Trophoblast cell (in vitro differentiated cells and primary cell): ENCODE data around the gene CTIF.

Source experiments
- DNase-seq, 2 donors: peaks; one replicate each; pipeline ENCODE4 v3.0.0-alpha.2; 2016
- H2AFZ ChIP-seq: 2 replicates; pipeline ENCODE4 v1.6.1; 2013; ENCODE audit warnings: low read length, moderate library complexity, mild to moderate bottlenecking; ENCODE audit not compliant: insufficient read depth, poor library complexity
- H2AK5ac ChIP-seq: 2 replicates; pipeline ENCODE4 v1.6.1; 2013; ENCODE audit warnings: mild to moderate bottlenecking, low read length
- H2BK120ac ChIP-seq: 2 replicates; pipeline ENCODE4 v1.6.1; 2013; ENCODE audit warnings: low read length, mild to moderate bottlenecking, moderate library complexity; ENCODE audit not compliant: insufficient read depth, poor library complexity
- H2BK12ac ChIP-seq: 2 replicates; pipeline ENCODE4 v1.6.1; 2013; ENCODE audit warnings: mild to moderate bottlenecking, low read length, moderate library complexity
- H2BK5ac ChIP-seq: 2 replicates; pipeline ENCODE4 v1.6.1; 2013; ENCODE audit warnings: low read length, low read depth, moderate library complexity, mild to moderate bottlenecking; ENCODE audit not compliant: poor library complexity
- H3K14ac ChIP-seq: 2 replicates; pipeline ENCODE4 v1.6.1; 2013; ENCODE audit warnings: mild to moderate bottlenecking, low read length
- H3K18ac ChIP-seq: 2 replicates; pipeline ENCODE4 v1.6.1; 2013; ENCODE audit warnings: mild to moderate bottlenecking, low read length
- H3K23ac ChIP-seq: 2 replicates; pipeline ENCODE4 v1.6.1; 2013; ENCODE audit warnings: low read length
- H3K27ac ChIP-seq: 2 replicates; pipeline ENCODE4 v1.5.1; 2013; ENCODE audit warnings: low read depth, mild to moderate bottlenecking, inconsistent platforms, low read length, moderate library complexity
- H3K27me3 ChIP-seq: 2 replicates; pipeline ENCODE4 v1.6.1; 2013; ENCODE audit warnings: inconsistent platforms, mild to moderate bottlenecking, low read length, moderate library complexity; ENCODE audit not compliant: insufficient read depth
- H3K36me3 ChIP-seq, 2 experiments: 1 replicate in 1 of 2; 2 replicates in 1 of 2; pipeline ENCODE4 v1.6.1; 2013; ENCODE audit warnings: low read length in 2 of 2, mild to moderate bottlenecking in 2 of 2, moderate library complexity in 1 of 2; ENCODE audit not compliant: insufficient read depth in 2 of 2, control insufficient read depth in 1 of 2
- H3K4ac ChIP-seq: 2 replicates; pipeline ENCODE4 v1.6.1; 2013; ENCODE audit warnings: low read depth, mild to moderate bottlenecking, low read length, moderate library complexity
- H3K4me1 ChIP-seq, 2 experiments: 1 replicate in 1 of 2; 2 replicates in 1 of 2; pipeline ENCODE4 v1.6.1; 2013; ENCODE audit warnings: low read length in 2 of 2, mild to moderate bottlenecking in 2 of 2, moderate library complexity in 1 of 2; ENCODE audit not compliant: insufficient read depth in 2 of 2, control insufficient read depth in 1 of 2
- H3K4me2 ChIP-seq: 2 replicates; pipeline ENCODE4 v1.6.1; 2013; ENCODE audit warnings: inconsistent platforms, mild to moderate bottlenecking, low read length, moderate library complexity
- H3K4me3 ChIP-seq: 2 replicates; pipeline ENCODE4 v1.5.1; 2013; ENCODE audit warnings: mild to moderate bottlenecking, low read depth, low read length, inconsistent platforms
- H3K79me1 ChIP-seq: one replicate; pipeline ENCODE4 v1.6.1; 2013; ENCODE audit warnings: low read length
- H3K79me2 ChIP-seq: 2 replicates; pipeline ENCODE4 v1.6.1; 2013; ENCODE audit warnings: low read length, mild to moderate bottlenecking; ENCODE audit not compliant: control insufficient read depth, insufficient read depth, poor library complexity
- H3K9ac ChIP-seq: 2 replicates; pipeline ENCODE4 v1.6.1; 2013; ENCODE audit warnings: mild to moderate bottlenecking, low read length
- H3K9me3 ChIP-seq: 2 replicates; pipeline ENCODE4 v1.6.1; 2013; ENCODE audit warnings: low read depth, mild to moderate bottlenecking, control low read depth, inconsistent platforms, low read length; ENCODE audit not compliant: insufficient read depth
- H4K12ac ChIP-seq: 2 replicates; pipeline ENCODE4 v1.6.1; 2013; ENCODE audit warnings: low read depth, mild to moderate bottlenecking, low read length, moderate library complexity
- H4K8ac ChIP-seq: 2 replicates; pipeline ENCODE4 v1.6.1; 2013; ENCODE audit warnings: low read depth, mild to moderate bottlenecking, low read length, moderate library complexity
- H4K91ac ChIP-seq: one replicate; pipeline ENCODE4 v1.6.1; 2013; ENCODE audit warnings: low read depth, mild to moderate bottlenecking, low read length, moderate library complexity
- WGBS: extraction: QIAGEN DNeasy Blood & Tissue Kit; methylation state at CpG from one replicate; pipeline ENCODE4 v1.1.7; 2013; ENCODE audit warnings: missing lambda C conversion rate; ENCODE audit not compliant: insufficient read length, insufficient coverage; ENCODE audit errors: extremely low coverage; 5-methylcytosine and 5-hydroxymethylcytosine counted together

Gene CTIF

DNA sequence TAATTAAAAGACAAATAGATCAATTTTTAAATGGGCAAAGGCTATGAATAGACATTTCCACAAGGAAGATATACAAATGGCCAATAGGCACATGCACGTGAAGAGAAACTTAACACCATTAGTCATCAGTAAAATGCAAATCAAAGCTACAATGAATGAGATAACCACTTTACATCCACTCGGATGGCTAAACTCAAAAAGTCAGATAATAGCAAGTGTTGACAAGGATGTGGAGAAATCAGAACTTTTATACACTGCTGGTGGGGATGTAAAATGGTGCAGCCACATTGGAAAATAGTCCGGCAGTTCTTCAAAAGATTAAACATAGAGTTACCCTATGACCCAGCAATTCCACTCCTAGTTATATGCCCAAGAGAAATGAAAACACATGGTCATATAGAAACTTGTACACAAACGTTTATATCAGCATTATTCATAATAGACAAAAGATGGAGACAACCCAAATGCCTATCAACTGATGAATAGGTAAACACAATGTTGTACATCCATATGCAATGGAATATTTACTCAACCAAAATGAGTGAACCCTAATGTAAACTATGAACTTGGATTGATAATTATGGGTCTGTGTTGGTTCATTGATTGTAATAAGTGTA lies 360.8 kb downstream of the CTIF start:
- no peaks in the 10 kb centered on the region for H3K79me2 ChIP-seq
- no peak overlapping the region for H3K4ac ChIP-seq
- H3K4me2 ChIP-seq = no peak overlapping the region
- peaks cover 16% of the 10 kb centered on the region for H3K79me1 ChIP-seq
- no peak for DNase-seq
- H4K8ac ChIP-seq = no peak overlapping the region
- no peak overlapping the region for H4K91ac ChIP-seq
- no peak overlapping the region for H3K9ac ChIP-seq
- H3K18ac ChIP-seq = no peak overlapping the region
- H3K27ac ChIP-seq = no peak overlapping the region
- H2AK5ac ChIP-seq = no peak overlapping the region
- no peak overlapping the region for H2AFZ ChIP-seq
- H4K12ac ChIP-seq = no peak overlapping the region
- no peaks in the 10 kb centered on the region for H3K36me3 ChIP-seq
- no peaks in the 10 kb centered on the region for H3K27me3 ChIP-seq
- H3K14ac ChIP-seq = no peak overlapping the region
- H3K23ac ChIP-seq = no peak overlapping the region
- H3K4me3 ChIP-seq = no peak overlapping the region
- peaks cover 18 to 26% of the 10 kb centered on the region in 2 experiments for H3K4me1 ChIP-seq
- no peaks in the 10 kb centered on the region for H3K9me3 ChIP-seq
- H2BK120ac ChIP-seq = no peak overlapping the region
- no peak overlapping the region for H2BK5ac ChIP-seq
- no peak overlapping the region for H2BK12ac ChIP-seq
- WGBS = no CpG with 5 or more reads among the region's 4 CpGs

DNA sequence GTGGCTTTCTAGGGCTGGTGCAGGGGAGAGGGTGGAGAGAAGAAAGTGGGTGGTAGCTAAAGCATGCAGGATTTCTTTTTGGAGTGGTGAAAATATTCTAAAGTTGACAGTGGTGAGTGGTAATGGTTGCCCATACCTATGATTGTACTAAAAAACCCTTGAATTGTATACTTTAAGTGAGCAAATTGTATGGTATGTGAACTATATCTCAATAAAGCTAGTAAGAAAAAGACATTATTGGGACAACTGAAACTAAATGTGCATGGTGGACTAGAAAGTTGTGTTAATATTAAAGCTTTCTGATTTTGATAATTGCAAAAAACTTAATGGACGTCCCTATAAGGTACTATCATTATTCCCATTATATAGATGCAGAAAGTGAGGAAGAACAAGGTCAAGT lies 361.6 kb downstream of the CTIF start:
- H4K91ac ChIP-seq = no peak overlapping the region

DNA sequence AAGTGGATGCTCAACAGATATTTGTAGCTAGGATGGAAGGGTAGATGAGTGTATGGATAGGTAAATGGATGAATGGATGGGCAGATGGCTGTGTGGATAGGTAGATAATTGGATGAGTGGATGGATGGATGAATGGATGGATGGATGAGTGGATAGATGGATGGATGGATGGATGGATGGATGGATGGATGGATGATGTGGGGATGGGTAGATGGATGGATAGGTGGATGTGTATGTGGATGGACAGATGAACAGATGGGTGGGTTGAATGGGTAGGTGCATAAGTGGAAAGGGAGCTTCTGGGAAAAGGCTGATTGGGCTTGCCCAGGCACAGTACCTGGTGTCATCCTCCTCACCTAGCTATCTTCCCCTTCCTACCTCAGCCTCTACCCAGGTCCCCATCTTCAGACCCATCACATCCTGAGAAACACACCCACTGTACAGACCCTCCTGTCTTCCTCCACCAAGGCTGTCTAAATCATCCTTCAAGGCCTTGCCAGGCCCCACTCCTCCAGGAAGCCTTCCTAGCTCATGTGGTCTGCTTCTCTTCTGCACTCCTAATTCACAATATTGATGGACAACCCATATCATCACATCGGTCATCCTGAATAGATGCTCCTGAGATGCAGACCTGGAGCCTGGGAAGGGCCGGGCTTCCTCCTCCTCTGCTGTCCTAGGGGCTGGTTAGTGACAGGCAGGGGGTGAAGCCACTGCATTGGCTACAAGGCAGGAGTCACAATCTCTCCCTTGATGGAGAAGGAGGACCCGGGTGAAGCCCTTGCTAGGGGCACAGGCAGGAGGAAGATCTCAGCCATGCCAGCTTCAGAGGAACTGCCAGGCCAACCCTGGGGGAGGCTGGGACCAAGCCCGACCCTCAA lies 362.6 kb downstream of the CTIF start:
- Histone ChIP-seq H4K12ac (no peak overlapping the region), H4K8ac (no peak overlapping the region), H2BK120ac (peak overlapping the region; percentile 20), H2BK12ac (no peak overlapping the region), H2AFZ (no peak overlapping the region), H3K14ac (peak overlapping the region; percentile 18), H3K23ac (no peak overlapping the region), H2BK5ac (no peak overlapping the region), H3K9ac (no peak overlapping the region), H4K91ac (peak overlapping the region; percentile 41), H3K4me1 (peaks cover 16 to 20% of the 10 kb centered on the region in 2 experiments), H3K27ac (no peak overlapping the region), H3K4me3 (no peak overlapping the region), H3K79me2 (no peaks in the 10 kb centered on the region), H3K36me3 (no peaks in the 10 kb centered on the region), H3K27me3 (no peaks in the 10 kb centered on the region), H3K79me1 (peaks cover 14% of the 10 kb centered on the region), H3K4me2 (no peak overlapping the region), H3K18ac (no peak overlapping the region), H2AK5ac (no peak overlapping the region), H3K4ac (no peak overlapping the region), H3K9me3 (peaks cover 3% of the 10 kb centered on the region)
- DNase-seq = no peak
- no CpG with 5 or more reads among the region's 4 CpGs for WGBS

More for the DNA sequence above, 361.6 kb downstream of the CTIF start:
- WGBS = no CpG with 5 or more reads among the region's 1 CpG
- H3K4me3 ChIP-seq = no peak overlapping the region
- H3K36me3 ChIP-seq = no peaks in the 10 kb centered on the region
- H3K9ac ChIP-seq = no peak overlapping the region
- H3K23ac ChIP-seq = no peak overlapping the region
- no peak overlapping the region for H3K18ac ChIP-seq
- H2BK120ac ChIP-seq = no peak overlapping the region
- H4K8ac ChIP-seq = no peak overlapping the region
- no peak for DNase-seq
- peaks cover 3% of the 10 kb centered on the region for H3K9me3 ChIP-seq
- H3K4me1 ChIP-seq = peaks cover 18 to 22% of the 10 kb centered on the region in 2 experiments
- H2AFZ ChIP-seq = no peak overlapping the region
- H3K79me2 ChIP-seq = no peaks in the 10 kb centered on the region
- peaks cover 14% of the 10 kb centered on the region for H3K79me1 ChIP-seq
- H3K27ac ChIP-seq = no peak overlapping the region
- no peak overlapping the region for H2AK5ac ChIP-seq
- no peak overlapping the region for H3K14ac ChIP-seq
- H2BK12ac ChIP-seq = no peak overlapping the region
- no peak overlapping the region for H2BK5ac ChIP-seq
- H3K27me3 ChIP-seq = no peaks in the 10 kb centered on the region
- no peak overlapping the region for H3K4ac ChIP-seq
- no peak overlapping the region for H4K12ac ChIP-seq
- H3K4me2 ChIP-seq = no peak overlapping the region

DNA sequence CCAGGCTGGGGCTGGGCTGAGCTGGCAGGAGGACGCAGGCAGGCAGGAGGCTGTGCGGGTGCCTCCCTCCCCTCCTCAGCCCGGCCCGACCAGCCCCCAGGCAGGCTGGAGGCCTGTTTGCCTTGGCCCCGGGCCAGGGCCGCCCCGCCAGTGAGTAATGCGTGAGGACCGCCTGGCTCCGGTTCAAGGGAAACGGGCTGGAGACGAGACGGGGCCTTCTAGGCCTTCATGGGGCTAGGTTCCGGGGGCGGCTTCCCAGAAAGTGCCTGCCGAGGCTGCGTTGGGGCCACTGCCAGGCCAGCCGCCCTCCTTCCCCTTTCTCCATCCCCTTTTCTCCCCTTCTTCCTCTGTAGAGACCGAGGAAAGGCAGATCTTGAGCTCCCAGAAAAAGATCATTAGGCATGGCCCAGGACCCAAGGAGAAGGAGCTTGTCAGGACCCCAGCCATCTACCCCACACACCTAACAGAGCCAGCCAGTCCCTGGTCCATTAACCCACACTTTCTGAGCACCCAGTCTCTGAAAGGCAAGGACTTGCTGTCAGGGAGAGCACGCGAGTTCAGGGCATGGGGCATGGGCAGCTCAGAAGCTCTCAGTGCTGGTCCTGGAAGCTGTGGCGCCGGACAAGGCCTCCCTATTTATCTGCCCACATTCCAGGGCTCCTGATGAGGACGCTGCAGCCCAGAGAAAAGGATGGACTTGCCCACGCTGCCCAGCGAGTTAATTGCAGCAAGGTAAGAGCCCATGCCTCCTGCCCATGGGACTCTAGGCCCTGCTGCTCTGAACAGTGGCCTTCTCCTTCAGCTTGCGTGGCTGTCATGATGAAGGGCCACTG lies 363.4 kb downstream of the CTIF start:
- Histone ChIP-seq H4K91ac (peak overlapping the region; percentile 41), H3K79me2 (no peaks in the 10 kb centered on the region), H3K4me1 (peaks cover 7 to 12% of the 10 kb centered on the region in 2 experiments), H4K12ac (no peak overlapping the region), H2AK5ac (peak overlapping the region; percentile 26), H4K8ac (no peak overlapping the region), H3K4me2 (no peak overlapping the region), H3K4ac (no peak overlapping the region), H3K36me3 (no peaks in the 10 kb centered on the region), H3K9ac (no peak overlapping the region), H3K9me3 (peaks cover 3% of the 10 kb centered on the region), H3K4me3 (no peak overlapping the region), H2BK12ac (peak overlapping the region; percentile 53), H2BK120ac (peak overlapping the region; percentile 26), H3K14ac (peak overlapping the region; percentile 18), H3K18ac (peak overlapping the region; percentile 6), H3K23ac (no peak overlapping the region), H3K27me3 (no peaks in the 10 kb centered on the region), H3K27ac (no peak overlapping the region), H3K79me1 (peaks cover 9% of the 10 kb centered on the region), H2BK5ac (no peak overlapping the region), H2AFZ (no peak overlapping the region)
- no CpG with 5 or more reads among the region's 27 CpGs for WGBS
- peak; percentile 80 to 89 for DNase-seq
